NB4 (cell line): ENCODE measurements around the gene SLC38A10.

Experiments used
- DNase-seq: peaks from one replicate; pipeline ENCODE4 v3.0.0; 2010; ENCODE audit warnings: low read depth
- H3K4me3 ChIP-seq: one replicate; pipeline ENCODE4 v1.5.1; 2011; ENCODE audit warnings: mild to moderate bottlenecking, low read depth, low read length, moderate library complexity
- CTCF ChIP-seq: IDR thresholded peaks from one replicate; pipeline ENCODE4 v1.5.1; 2012; ENCODE audit warnings: low read depth, low read length
- MAX ChIP-seq: IDR thresholded peaks from 2 replicates; pipeline ENCODE4 v1.6.1; 2011; ENCODE audit warnings: low read depth, low read length
- MYC ChIP-seq: IDR thresholded peaks from 2 replicates; pipeline ENCODE4 v1.6.1; 2011; ENCODE audit warnings: low read depth, low read length
- POLR2A ChIP-seq: IDR thresholded peaks from 2 replicates; pipeline ENCODE4 v1.6.1; 2011; ENCODE audit warnings: mild to moderate bottlenecking; ENCODE audit not compliant: insufficient read length; ENCODE audit errors: extremely low read depth

Gene SLC38A10

GRCh38 chr17:81286491-81287145 lies 8.5 kb downstream of the SLC38A10 start:
- no peak for DNase-seq
- H3K4me3 ChIP-seq = no peak overlapping the region
- TF ChIP-seq POLR2A (no peak), MYC (no peak), CTCF (no peak), MAX (no peak)

GRCh38 chr17:81285894-81286293 lies 9.2 kb downstream of the SLC38A10 start:
- peak overlapping the region; percentile 54 for H3K4me3 ChIP-seq
- TF ChIP-seq MAX = no peak
- no peak for TF ChIP-seq MYC
- TF ChIP-seq POLR2A = no peak
- no peak for TF ChIP-seq CTCF
- DNase-seq = no peak

GRCh38 chr17:81285179-81285878 lies 9.8 kb downstream of the SLC38A10 start:
- TF ChIP-seq CTCF (peak; percentile 2), MYC (peak; percentile 91), POLR2A (peak; percentile 20), MAX (peak; percentile 93)
- peak overlapping the region; percentile 54 for H3K4me3 ChIP-seq
- peak; percentile 92 for DNase-seq

- TF ChIP-seq POLR2A = no peak
These were observed 12.2 kb downstream of the SLC38A10 start for GRCh38 chr17:81282876-81283275.

GRCh38 chr17:81282141-81282540 lies 13.0 kb downstream of the SLC38A10 start:
- no peak overlapping the region for H3K4me3 ChIP-seq
- TF ChIP-seq MYC (no peak), POLR2A (no peak), CTCF (no peak), MAX (no peak)
- DNase-seq = no peak

More at GRCh38 chr17:81282876-81283275, 12.2 kb downstream of the SLC38A10 start:
- DNase-seq = no peak
- H3K4me3 ChIP-seq = no peak overlapping the region

GRCh38 chr17:81280571-81280970 lies 14.5 kb downstream of the SLC38A10 start:
- DNase-seq = no peak
- no peak for TF ChIP-seq MAX
- TF ChIP-seq MYC = no peak
- no peak for TF ChIP-seq CTCF
- no peak for TF ChIP-seq POLR2A
- H3K4me3 ChIP-seq = no peak overlapping the region
